Psoas muscle (tissue), 8 donors: ENCODE data around the gene GNAQ. TPM values are rescaled to one million over a fixed set of nuclear protein-coding genes. Genes with fewer than 3 reads are reported as not detected.

Source experiments
- ATAC-seq, 4 donors: fragments of 200-7000 bp; cut with Tn5 transposase; one replicate each; pipeline ENCODE4 v1.9.1; 2020; ENCODE audit warnings: moderate library complexity in 3 of 4, mild to moderate bottlenecking in 2 of 4
- DNase-seq, 2 donors: peaks; one replicate each; pipeline ENCODE4 v3.0.0-alpha.2; 2020
- H3K27ac ChIP-seq: fragments of 200-600 bp; one replicate; pipeline ENCODE4 v1.8.0; 2022
- H3K27me3 ChIP-seq, 3 donors: fragments of 200-600 bp in 1 of 3; one replicate each; pipeline versions ENCODE4 v1.6.1 to v1.8.0; 2013 to 2022; ENCODE audit warnings: low read length in 2 of 3, mild to moderate bottlenecking in 2 of 3, moderate library complexity in 1 of 3; ENCODE audit not compliant: insufficient read depth in 3 of 3
- H3K36me3 ChIP-seq, 2 donors: fragments of 200-600 bp in 1 of 2; one replicate each; pipeline versions ENCODE4 v1.6.1 to v1.8.0; 2013 to 2022; ENCODE audit warnings: low read depth in 1 of 2, mild to moderate bottlenecking in 1 of 2, moderate library complexity in 1 of 2; ENCODE audit not compliant: insufficient read depth in 1 of 2
- H3K4me1 ChIP-seq: fragments of 200-600 bp; one replicate; pipeline ENCODE4 v1.8.0; 2022
- H3K4me3 ChIP-seq: fragments of 200-600 bp; one replicate; pipeline ENCODE4 v1.8.0; 2022; ENCODE audit warnings: mild to moderate bottlenecking
- H3K9me3 ChIP-seq: fragments of 200-600 bp; one replicate; pipeline ENCODE4 v1.8.0; 2022
- CTCF ChIP-seq: fragments of 200-600 bp; IDR thresholded peaks from one replicate; pipeline ENCODE4 v1.8.0; 2022; ENCODE audit warnings: antibody characterized with exemption
- WGBS, 3 donors: extraction: QIAGEN DNeasy Blood & Tissue Kit; methylation state at CpG; one replicate each; pipeline versions ENCODE4 v1.1.6 to v1.1.7; 2013; 5-methylcytosine and 5-hydroxymethylcytosine counted together
- intact Hi-C, 2 donors: fragments of 100-400 bp; cut with DNase I; formaldehyde crosslinking; loops; one replicate each; pipeline versions ENCODE4 v1.11.0 to v1.14.2; 2022
- polyA plus RNA-seq, 3 donors: library from polyadenylated mRNA; stranded (reverse); fragments of 200-250 nt; gene quantifications; one replicate each; pipeline ENCODE4 v1.2.3, GENCODE V29; 2013
- total RNA-seq, 4 donors: library from RNA; stranded (reverse); fragmentation: NEBNext Ultra II Directional in 2 of 4; extraction: Animal tissue kit (Norgen Biotek cat#: 25700) in 2 of 4; gene quantifications; one replicate each; pipeline versions ENCODE4 v1.2.1 to v1.2.4, GENCODE V29; 2021 to 2023
- donor health status: healthy with polysubstance abuse.
- donor health status: DM: no; HTN: no; CAD: no; lungs with moderate emphysema.
- donor health status: Bipolar disorder and iron deficiency.
- donor health status: healthy.
- donor health status: DM: yes; HTN: yes; CAD: no.
- donor health status: DM: no; HTN: no; CAD: no.
- donor health status: DM: no; HTN: no; CAD: no.
- donor health status: DM: yes; HTN: yes; CAD: no.

GNAQ gene
- total and polyA plus RNA-seq, 7 donors = 8.3 to 26.6 (median 23.8) TPM

GRCh38 chr9:77677397-77677796 lies 354.2 kb downstream of the GNAQ start:
- Histone ChIP-seq H3K9me3 (no peaks in the 10 kb centered on the region), H3K27me3 (no peaks in the 10 kb centered on the region), H3K4me1 (no peaks in the 10 kb centered on the region), H3K4me3 (no peak overlapping the region), H3K27ac (no peak overlapping the region), H3K36me3 (no peaks in the 10 kb centered on the region)
- WGBS, 3 donors = 74 to 87% (median 82%) methylated on average over 4 of the region's 4 CpGs
- TF ChIP-seq CTCF = no peak
- no peak for ATAC-seq
- intact Hi-C loops = no loop called here
- DNase-seq = no peak

- H3K36me3 ChIP-seq = no peaks in the 10 kb centered on the region
- ATAC-seq = no peak
- H3K4me3 ChIP-seq = no peak overlapping the region
- intact Hi-C loops = no loop called here
- no peak for TF ChIP-seq CTCF
- no peak for DNase-seq
- H3K4me1 ChIP-seq = no peaks in the 10 kb centered on the region
- H3K27ac ChIP-seq = no peak overlapping the region
- H3K27me3 ChIP-seq = no peaks in the 10 kb centered on the region
- 73 to 75% (median 75%) methylated on average over 10 of the region's 10 CpGs for WGBS, 3 donors
- no peaks in the 10 kb centered on the region for H3K9me3 ChIP-seq
These were observed 357.4 kb downstream of the GNAQ start for GRCh38 chr9:77673941-77674791.

GRCh38 chr9:77672183-77672582 lies 359.4 kb downstream of the GNAQ start:
- Histone ChIP-seq H3K27ac (no peak overlapping the region), H3K4me1 (no peaks in the 10 kb centered on the region), H3K9me3 (no peaks in the 10 kb centered on the region), H3K4me3 (no peak overlapping the region), H3K27me3 (no peaks in the 10 kb centered on the region), H3K36me3 (no peaks in the 10 kb centered on the region)
- DNase-seq (no peak), ATAC-seq (no peak)
- WGBS, 3 donors = 78 to 85% (median 79%) methylated on average over 4 of the region's 4 CpGs
- intact Hi-C loops = no loop called here
- TF ChIP-seq CTCF = no peak

GRCh38 chr9:77667151-77667550 lies 364.5 kb downstream of the GNAQ start:
- ATAC-seq (no peak), DNase-seq (no peak)
- Histone ChIP-seq H3K27ac (no peak overlapping the region), H3K4me3 (no peak overlapping the region), H3K9me3 (no peaks in the 10 kb centered on the region), H3K27me3 (no peaks in the 10 kb centered on the region), H3K4me1 (no peaks in the 10 kb centered on the region), H3K36me3 (no peaks in the 10 kb centered on the region)
- TF ChIP-seq CTCF = no peak
- intact Hi-C loops = no loop called here
- 89 to 96% (median 92%) methylated on average over 1 of the region's 1 CpG for WGBS, 3 donors

Other genes starting within 250 kb of the GNAQ start
- 1 to 10 TPM; 2.5 to 4.3 (median 4.2) TPM for gene CEP78, start 204.3 kb upstream of the GNAQ start, total RNA-seq
- 1 to 10 TPM; 1.8 to 3.0 (median 2.3) TPM for gene CEP78, start 204.3 kb upstream of the GNAQ start, polyA plus RNA-seq